Neutrophil (primary cell): ENCODE results near the gene DTL.

Experiments used
- H3K27ac ChIP-seq: fragments of 200-600 bp; sonication (generic); 2 replicates; pipeline ENCODE4 v1.5.1; 2016; ENCODE audit warnings: mild to moderate bottlenecking, moderate library complexity
- H3K27me3 ChIP-seq: fragments of 200-600 bp; sonication (generic); 2 replicates; pipeline ENCODE4 v1.6.0; 2016; ENCODE audit warnings: mild to moderate bottlenecking
- H3K36me3 ChIP-seq: fragments of 200-600 bp; sonication (generic); 2 replicates; pipeline ENCODE4 v1.5.1; 2017
- H3K4me1 ChIP-seq, 2 experiments: fragments of 200-600 bp in 1 of 2; sonication (generic) in 1 of 2; 1 replicate in 1 of 2; 2 replicates in 1 of 2; pipeline versions ENCODE4 v1.5.1 to v1.6.1; 2013 to 2016; ENCODE audit warnings: low read depth in 1 of 2, low read length in 1 of 2, mild to moderate bottlenecking in 1 of 2, moderate library complexity in 1 of 2; ENCODE audit not compliant: control insufficient read depth in 1 of 2, insufficient read depth in 1 of 2
- H3K4me3 ChIP-seq, 2 experiments: fragments of 200-600 bp in 1 of 2; sonication (generic) in 1 of 2; 1 replicate in 1 of 2; 2 replicates in 1 of 2; pipeline ENCODE4 v1.5.1; 2013 to 2016; ENCODE audit warnings: low read depth in 1 of 2, low read length in 1 of 2, mild to moderate bottlenecking in 1 of 2, moderate library complexity in 1 of 2
- H3K9me3 ChIP-seq: fragments of 200-600 bp; sonication (generic); 2 replicates; pipeline ENCODE4 v1.5.1; 2016
- TF ChIP-seq, protein P1 (sequence below): fragments of 200-600 bp; sonication (generic); IDR thresholded peaks from 2 replicates; pipeline ENCODE4 v1.5.1; 2016; ENCODE audit warnings: antibody characterized with exemption

The DTL gene

DNA sequence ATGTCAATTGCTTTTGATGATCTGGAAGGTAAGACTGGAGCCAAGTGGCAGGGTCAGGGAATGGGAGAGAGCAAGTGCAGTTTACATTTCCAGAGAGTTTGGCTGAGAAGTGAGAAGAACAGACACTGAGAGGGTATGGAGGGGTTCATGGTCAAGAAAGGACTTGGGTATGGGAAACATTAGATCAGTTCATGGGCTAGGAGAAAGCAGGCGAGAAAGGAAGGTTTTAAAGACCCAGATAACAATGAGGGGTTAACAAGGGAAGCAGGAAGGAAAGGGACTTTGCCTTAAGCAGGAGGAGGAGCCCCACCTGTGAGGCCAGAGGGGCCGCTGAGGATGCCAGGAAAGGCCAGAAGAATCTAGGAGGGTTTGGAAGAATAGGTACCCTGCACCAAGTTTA, 78.2 kb downstream of the DTL start:
- H3K27me3 ChIP-seq: no peaks in the 10 kb centered on the region
- no peaks in the 10 kb centered on the region for H3K9me3 ChIP-seq
- H3K4me1 ChIP-seq: peaks cover 13 to 26% of the 10 kb centered on the region in 2 experiments
- H3K27ac ChIP-seq: no peak overlapping the region
- TF ChIP-seq, protein P1, sequence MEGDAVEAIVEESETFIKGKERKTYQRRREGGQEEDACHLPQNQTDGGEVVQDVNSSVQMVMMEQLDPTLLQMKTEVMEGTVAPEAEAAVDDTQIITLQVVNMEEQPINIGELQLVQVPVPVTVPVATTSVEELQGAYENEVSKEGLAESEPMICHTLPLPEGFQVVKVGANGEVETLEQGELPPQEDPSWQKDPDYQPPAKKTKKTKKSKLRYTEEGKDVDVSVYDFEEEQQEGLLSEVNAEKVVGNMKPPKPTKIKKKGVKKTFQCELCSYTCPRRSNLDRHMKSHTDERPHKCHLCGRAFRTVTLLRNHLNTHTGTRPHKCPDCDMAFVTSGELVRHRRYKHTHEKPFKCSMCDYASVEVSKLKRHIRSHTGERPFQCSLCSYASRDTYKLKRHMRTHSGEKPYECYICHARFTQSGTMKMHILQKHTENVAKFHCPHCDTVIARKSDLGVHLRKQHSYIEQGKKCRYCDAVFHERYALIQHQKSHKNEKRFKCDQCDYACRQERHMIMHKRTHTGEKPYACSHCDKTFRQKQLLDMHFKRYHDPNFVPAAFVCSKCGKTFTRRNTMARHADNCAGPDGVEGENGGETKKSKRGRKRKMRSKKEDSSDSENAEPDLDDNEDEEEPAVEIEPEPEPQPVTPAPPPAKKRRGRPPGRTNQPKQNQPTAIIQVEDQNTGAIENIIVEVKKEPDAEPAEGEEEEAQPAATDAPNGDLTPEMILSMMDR: no peak
- H3K36me3 ChIP-seq: no peaks in the 10 kb centered on the region
- H3K4me3 ChIP-seq: no peak overlapping the region

DNA sequence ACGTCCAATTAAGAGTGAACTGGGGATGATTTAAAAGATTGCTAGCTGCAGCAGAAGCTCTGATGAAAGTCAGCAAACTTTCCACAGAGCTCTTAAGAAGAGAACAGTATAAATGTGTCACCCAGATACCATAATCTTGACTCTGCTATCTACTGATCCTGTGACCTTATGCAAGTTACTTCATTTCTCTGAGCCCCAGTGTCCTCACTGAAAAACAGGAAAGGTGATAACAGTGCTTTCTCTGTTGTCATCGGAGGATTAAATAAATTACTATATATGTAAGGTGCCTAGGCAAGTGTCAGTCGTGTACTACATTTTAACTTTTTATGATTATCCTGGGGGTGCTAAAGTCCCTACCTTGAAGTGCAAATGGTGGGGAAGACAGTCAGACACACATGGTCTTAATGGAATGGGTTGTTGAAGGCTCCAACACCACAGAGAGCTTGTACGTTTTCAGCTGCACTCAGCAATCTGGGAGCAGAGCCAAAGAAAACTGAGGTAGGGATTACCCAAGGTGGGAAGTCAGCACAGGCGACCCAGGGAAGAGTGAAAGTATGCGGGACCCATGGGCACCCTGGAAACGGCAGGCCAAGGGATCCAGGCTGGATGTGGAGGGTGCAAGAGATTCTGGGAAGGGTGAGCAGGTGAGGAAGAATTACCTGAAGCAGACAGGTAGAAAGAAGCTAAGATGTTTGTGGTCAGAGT, 82.8 kb downstream of the DTL start:
- Histone ChIP-seq H3K36me3 (no peaks in the 10 kb centered on the region), H3K27me3 (no peaks in the 10 kb centered on the region), H3K9me3 (no peaks in the 10 kb centered on the region), H3K27ac (peak overlapping the region; percentile 34), H3K4me1 (no peaks in the 10 kb centered on the region), H3K4me3 (no peak overlapping the region)
- TF ChIP-seq, protein P1: no peak

- Histone ChIP-seq H3K4me3 (no peak overlapping the region), H3K36me3 (no peaks in the 10 kb centered on the region), H3K4me1 (no peaks in the 10 kb centered on the region), H3K27ac (peak overlapping the region; percentile 34), H3K9me3 (no peaks in the 10 kb centered on the region), H3K27me3 (no peaks in the 10 kb centered on the region)
- TF ChIP-seq, protein P1: no peak
These were observed 83.3 kb downstream of the DTL start for GRCh38 chr1:212118872-212119260.

DNA sequence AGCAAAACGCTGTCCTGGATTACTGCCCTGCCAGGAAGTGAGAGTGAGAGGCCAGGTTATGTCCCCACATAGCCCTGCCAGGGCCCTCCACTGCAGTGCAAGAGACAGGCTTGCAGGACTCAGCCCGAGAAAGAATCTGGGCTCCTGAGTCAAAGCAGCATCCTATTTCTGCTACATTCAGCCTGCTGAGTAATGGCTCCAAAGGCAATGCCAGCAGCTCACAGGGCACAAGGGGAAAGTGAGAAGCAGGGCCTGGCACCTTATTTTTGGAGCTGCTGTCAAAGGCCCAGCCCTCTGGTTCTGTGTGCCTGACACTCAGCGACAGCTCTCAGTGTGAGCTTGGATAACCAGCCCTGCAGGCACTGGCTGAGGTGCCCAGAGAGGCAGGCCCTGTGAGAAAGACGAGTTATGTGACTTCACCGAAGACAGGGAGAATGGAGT, 83.9 kb downstream of the DTL start:
- H3K4me3 ChIP-seq: no peak overlapping the region
- peak overlapping the region; percentile 34 for H3K27ac ChIP-seq
- no peaks in the 10 kb centered on the region for H3K27me3 ChIP-seq
- TF ChIP-seq, protein P1: no peak
- H3K36me3 ChIP-seq: no peaks in the 10 kb centered on the region
- peaks cover 0 to under 1% of the 10 kb centered on the region in 2 experiments for H3K4me1 ChIP-seq
- no peaks in the 10 kb centered on the region for H3K9me3 ChIP-seq

DNA sequence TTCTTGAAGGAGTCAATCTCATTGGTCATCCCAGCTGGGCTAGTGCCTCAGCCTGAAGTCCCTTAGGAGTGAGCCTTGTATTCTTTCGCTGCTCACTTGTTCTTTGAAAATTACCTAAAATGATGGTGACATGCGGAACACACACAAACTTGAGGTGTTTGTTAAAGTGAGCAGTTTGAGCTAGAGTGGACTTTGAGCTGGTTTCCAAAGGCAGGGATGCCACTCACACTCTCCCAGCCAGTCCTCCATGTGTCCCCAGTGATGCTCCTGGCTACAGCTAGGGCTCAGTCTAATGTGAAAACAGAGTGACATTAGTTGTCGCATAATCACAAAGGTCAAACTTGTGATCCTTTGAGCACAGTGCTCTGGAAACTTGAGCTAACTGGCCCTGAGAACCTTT, 84.3 kb downstream of the DTL start:
- Histone ChIP-seq H3K36me3 (no peaks in the 10 kb centered on the region), H3K9me3 (no peaks in the 10 kb centered on the region), H3K27ac (no peak overlapping the region), H3K4me3 (no peak overlapping the region), H3K27me3 (no peaks in the 10 kb centered on the region), H3K4me1 (peaks cover 4 to 5% of the 10 kb centered on the region in 2 experiments)
- TF ChIP-seq, protein P1: no peak
